Measurements from ENCODE around the gene ALG12. TPM values are rescaled to one million over a fixed set of nuclear protein-coding genes. Genes with fewer than 3 reads are reported as not detected.

Gene ALG12
- total RNA-seq, 1 donor from 2014 or later = 14.3 TPM

GRCh38 chr22:49923445-49923844 lies 5.2 kb upstream of the ALG12 start:
- intact Hi-C loops (cut with DNase I) = no loop called here
- DNase-seq (ENCODE audit: low spot score) = no peak

DNA sequence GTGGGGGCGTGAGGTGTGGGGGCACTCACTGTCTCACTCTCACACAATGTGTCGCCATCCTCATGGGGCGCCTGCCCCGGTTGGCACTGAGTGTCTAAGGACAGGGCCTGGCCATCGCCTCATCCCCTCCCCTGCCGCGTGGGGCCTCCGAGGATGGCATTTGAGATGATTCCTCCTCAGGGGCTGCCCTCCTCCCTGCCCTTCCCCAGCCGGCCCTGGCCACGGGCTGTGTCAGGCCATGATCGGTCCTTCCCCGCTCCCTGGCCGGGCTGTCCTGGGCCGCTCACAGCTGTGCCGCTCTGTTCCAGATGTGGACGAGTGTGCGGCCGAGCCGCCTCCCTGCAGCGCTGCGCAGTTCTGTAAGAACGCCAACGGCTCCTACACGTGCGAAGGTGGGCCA lies 4.7 kb upstream of the ALG12 start:
- intact Hi-C loops (cut with DNase I) = no loop called here
- no peak for DNase-seq (ENCODE audit: low spot score)

DNA sequence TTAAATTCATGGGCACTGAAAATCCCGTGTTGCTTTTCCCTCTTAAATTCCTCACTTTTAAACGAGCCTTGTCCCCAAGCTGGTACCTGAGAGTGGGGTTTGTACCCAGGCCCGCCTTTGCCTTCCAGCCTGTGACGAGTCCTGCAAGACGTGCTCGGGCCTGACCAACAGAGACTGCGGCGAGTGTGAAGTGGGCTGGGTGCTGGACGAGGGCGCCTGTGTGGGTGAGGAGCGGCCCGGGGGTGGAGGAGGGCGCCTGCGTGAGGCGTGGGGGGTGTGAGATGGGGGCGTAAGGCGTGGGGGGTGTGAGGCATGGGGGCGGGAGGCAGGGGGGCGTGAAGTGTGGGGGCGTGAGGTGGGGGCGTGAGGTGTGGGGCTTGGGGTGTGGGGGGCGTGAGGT lies 4.2 kb upstream of the ALG12 start:
- intact Hi-C loops (cut with DNase I) = no loop called here
- no peak for DNase-seq (ENCODE audit: low spot score)

GRCh38 chr22:49921508-49922278 lies 3.5 kb upstream of the ALG12 start:
- intact Hi-C loops (cut with DNase I) = no loop called here
- DNase-seq (ENCODE audit: low spot score) = no peak

- no peak for DNase-seq (ENCODE audit: low spot score)
- intact Hi-C loops (cut with DNase I) = no loop called here
Measured at GRCh38 chr22:49920859-49921258, 2.6 kb upstream of the ALG12 start.

GRCh38 chr22:49918911-49919881 lies 958 bp upstream of the ALG12 start:
- no peak for DNase-seq (ENCODE audit: low spot score)
- intact Hi-C loops (cut with DNase I) = loop anchor here (2.0 to 5.0 kb wide), 2 partner anchors 66 to 152 kb away; partner anchors contain the start of gene ZBED4

- intact Hi-C loops (cut with DNase I) = loop anchor here (5.0 kb wide), 1 partner anchor 150 kb away; no protein-coding TSS in a partner anchor
- no peak for DNase-seq (ENCODE audit: low spot score)
Measured at GRCh38 chr22:49916831-49917230, 1.4 kb downstream of the ALG12 start.

- intact Hi-C loops (cut with DNase I) = loop anchor here (5.0 kb wide), 1 partner anchor 148 kb away; no protein-coding TSS in a partner anchor
- no peak for DNase-seq (ENCODE audit: low spot score)
Measured at GRCh38 chr22:49915610-49916009, 2.6 kb downstream of the ALG12 start.

DNA sequence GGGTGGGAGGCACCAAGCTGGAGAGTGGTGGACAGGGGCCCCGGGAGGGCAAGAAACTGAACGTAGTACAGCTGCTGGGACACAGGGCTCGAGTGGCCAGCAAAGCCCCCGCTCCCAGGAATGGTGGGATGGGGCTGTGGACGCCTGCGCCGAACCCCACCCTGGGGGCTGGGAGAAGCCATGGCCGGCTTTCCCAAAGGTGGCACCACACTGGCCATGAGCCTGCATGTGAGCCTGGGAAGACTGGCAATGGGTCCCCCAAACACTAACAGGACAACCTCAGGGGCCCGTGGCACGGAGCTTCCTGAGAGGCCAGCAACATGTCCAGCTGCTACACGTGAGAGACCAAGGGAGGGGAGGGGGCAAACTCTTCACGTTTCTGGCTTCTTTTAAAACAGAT lies 4.0 kb downstream of the ALG12 start:
- no peak for DNase-seq (ENCODE audit: low spot score)
- intact Hi-C loops (cut with DNase I) = no loop called here

GRCh38 chr22:49913446-49913845 lies 4.8 kb downstream of the ALG12 start:
- DNase-seq (ENCODE audit: low spot score) = no peak
- intact Hi-C loops (cut with DNase I) = no loop called here

GRCh38 chr22:49913026-49913425 lies 5.2 kb downstream of the ALG12 start:
- DNase-seq (ENCODE audit: low spot score) = no peak
- intact Hi-C loops (cut with DNase I) = no loop called here

- intact Hi-C loops (cut with DNase I) = no loop called here
- no peak for DNase-seq (ENCODE audit: low spot score)
Measured at GRCh38 chr22:49911881-49912625, 6.2 kb downstream of the ALG12 start.

GRCh38 chr22:49910229-49911155 lies 7.7 kb downstream of the ALG12 start:
- DNase-seq (ENCODE audit: low spot score) = no peak
- intact Hi-C loops (cut with DNase I) = no loop called here

DNA sequence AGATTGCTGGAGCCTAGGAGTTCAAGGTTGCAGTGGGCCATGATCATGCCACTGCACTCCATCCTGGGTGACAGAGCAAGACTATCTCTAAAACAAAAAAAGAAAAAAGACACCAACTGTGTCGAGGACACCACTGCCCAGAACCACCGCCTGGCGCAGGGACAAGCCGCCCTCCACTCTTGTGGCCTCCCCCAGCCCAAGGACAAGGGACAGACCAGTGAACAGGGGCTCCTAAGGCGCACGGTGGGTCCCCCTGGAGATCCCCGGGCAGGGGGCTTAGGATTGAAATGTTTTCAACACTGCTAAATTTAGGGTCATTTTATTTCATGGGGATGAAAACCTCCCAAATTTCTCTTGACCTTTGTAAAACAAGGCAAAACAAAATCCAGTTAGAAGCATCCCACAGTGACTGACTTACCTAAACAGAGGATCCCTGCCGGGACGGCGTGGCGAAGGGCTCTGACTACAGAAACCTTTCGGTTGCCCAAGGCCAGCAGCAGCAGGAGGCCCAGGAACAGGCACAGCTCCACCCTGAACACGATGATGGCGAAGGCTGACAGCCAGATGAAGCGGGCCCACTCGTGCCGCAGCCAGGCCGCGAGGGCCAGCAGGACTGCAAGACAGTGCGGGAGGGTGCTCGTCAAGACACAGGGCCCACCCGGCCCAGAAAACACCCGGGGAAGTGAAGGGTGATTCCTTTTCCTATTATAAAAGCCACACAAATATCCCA lies 8.6 kb downstream of the ALG12 start:
- intact Hi-C loops (cut with DNase I) = no loop called here
- DNase-seq (ENCODE audit: low spot score) = no peak

DNA sequence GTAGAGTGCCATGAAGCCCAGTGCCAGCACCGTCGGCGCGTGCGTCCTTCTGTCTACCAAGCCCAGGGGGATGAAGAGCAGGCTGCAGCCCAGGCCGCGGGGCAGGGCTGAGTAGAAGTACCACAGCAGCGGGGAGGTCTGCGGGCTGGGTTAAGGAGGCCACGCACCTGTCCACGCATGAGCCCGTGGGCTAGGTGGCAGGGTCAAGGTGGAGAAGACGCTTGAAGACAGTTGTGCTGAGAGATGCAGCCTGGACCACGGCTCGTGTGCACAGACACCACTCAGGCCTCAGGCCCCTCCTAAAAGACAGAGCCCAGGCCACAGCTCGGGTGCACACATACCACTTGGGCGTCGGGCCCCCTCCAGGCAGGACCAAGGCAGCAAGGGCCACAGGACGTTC lies 10.4 kb downstream of the ALG12 start:
- DNase-seq (ENCODE audit: low spot score) = no peak
- intact Hi-C loops (cut with DNase I) = no loop called here

- intact Hi-C loops (cut with DNase I) = no loop called here
- DNase-seq (ENCODE audit: low spot score) = no peak
Measured at GRCh38 chr22:49906799-49907290, 11.4 kb downstream of the ALG12 start.

DNA sequence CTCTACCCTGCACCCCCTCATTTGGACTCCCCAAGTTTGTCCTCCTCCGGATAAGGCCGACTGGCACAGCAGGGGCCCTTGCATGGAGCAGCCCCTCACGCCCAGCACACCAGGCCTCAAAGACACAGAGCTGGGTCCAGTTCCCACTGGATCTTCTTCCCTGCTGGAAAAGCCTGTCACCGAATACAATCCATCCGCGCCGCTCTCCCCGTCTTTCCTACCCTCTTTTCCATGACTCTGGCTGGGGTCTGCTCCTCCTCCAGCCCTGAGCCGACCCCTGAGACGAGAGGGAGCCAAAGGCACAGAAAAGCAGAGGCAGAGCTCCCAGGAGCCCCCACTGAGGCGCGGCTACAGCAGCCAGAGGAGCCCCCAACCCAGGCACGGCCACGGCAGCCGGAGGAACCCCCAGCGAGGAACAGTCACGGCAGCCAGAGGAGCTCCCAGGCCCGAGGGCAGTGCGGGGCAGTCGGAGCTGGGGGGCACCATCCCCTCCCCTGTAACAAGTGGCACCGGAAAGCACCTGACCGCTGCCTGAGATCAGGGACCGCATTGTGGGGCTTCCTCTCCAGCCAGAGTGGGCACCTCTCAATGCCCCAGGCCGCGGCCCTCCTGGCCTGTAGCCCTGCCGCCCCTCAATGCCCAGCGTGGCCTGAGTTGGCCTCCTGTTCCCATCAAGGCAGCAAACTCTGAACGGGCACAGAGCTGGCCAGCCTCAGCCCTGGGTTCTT lies 12.0 kb downstream of the ALG12 start:
- intact Hi-C loops (cut with DNase I) = no loop called here
- no peak for DNase-seq (ENCODE audit: low spot score)

All from cardiac septum (tissue), 1 donor.